NB4 (cell line): ENCODE measurements around the gene DEF6.

ENCODE experiments used
- MAX ChIP-seq: IDR thresholded peaks from 2 replicates; pipeline ENCODE4 v1.6.1; 2011; ENCODE audit warnings: low read depth, low read length
- MYC ChIP-seq: IDR thresholded peaks from 2 replicates; pipeline ENCODE4 v1.6.1; 2011; ENCODE audit warnings: low read depth, low read length
- POLR2A ChIP-seq: IDR thresholded peaks from 2 replicates; pipeline ENCODE4 v1.6.1; 2011; ENCODE audit warnings: mild to moderate bottlenecking; ENCODE audit not compliant: insufficient read length; ENCODE audit errors: extremely low read depth
- TF ChIP-seq, protein P1 (sequence below): IDR thresholded peaks from one replicate; pipeline ENCODE4 v1.5.1; 2012; ENCODE audit warnings: low read depth, low read length

DNA sequence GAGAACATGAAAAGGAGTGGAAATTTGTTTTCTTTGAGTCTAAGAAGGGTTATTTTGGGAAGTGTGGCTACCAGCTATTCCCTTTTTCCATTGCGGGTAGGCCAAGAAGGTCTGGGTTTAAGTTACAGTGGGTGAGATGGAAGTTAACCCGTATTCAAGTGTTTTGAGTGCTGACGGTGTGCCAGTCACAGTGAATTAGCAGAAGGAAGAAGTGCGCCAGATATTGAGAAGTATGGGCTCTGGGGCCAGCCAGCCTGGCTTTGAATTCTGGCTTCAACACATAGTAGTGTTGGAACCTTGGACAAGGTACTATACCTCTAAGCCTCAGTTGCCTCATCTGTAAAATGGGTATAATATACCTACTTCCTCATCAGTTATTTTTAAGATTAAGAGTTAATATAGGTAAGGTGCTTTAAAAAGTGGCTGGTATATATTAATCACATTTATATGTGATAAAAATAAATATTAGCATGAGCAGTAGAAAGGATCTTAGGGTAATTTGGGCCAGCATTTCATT, 21.8 kb upstream of the DEF6 start:
- TF ChIP-seq, protein P1, sequence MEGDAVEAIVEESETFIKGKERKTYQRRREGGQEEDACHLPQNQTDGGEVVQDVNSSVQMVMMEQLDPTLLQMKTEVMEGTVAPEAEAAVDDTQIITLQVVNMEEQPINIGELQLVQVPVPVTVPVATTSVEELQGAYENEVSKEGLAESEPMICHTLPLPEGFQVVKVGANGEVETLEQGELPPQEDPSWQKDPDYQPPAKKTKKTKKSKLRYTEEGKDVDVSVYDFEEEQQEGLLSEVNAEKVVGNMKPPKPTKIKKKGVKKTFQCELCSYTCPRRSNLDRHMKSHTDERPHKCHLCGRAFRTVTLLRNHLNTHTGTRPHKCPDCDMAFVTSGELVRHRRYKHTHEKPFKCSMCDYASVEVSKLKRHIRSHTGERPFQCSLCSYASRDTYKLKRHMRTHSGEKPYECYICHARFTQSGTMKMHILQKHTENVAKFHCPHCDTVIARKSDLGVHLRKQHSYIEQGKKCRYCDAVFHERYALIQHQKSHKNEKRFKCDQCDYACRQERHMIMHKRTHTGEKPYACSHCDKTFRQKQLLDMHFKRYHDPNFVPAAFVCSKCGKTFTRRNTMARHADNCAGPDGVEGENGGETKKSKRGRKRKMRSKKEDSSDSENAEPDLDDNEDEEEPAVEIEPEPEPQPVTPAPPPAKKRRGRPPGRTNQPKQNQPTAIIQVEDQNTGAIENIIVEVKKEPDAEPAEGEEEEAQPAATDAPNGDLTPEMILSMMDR, result no peak
- TF ChIP-seq POLR2A (no peak), MYC (no peak), MAX (no peak)
